KMS-11 (cell line): ENCODE results near the gene MYO18B.

ENCODE experiments used
- H2AFZ ChIP-seq: fragments of 200-600 bp; sonication (generic); 2 replicates; pipeline ENCODE4 v1.6.1; 2016; ENCODE audit warnings: antibody characterized with exemption, mixed run types, low read depth
- H3K27ac ChIP-seq: fragments of 200-600 bp; sonication (generic); 2 replicates; pipeline ENCODE4 v1.6.1; 2016; ENCODE audit warnings: mild to moderate bottlenecking, mixed run types
- H3K27me3 ChIP-seq: fragments of 200-600 bp; sonication (generic); 2 replicates; pipeline ENCODE4 v1.6.1; 2017; ENCODE audit warnings: mild to moderate bottlenecking, low read depth, mixed run types, moderate library complexity; ENCODE audit not compliant: insufficient read depth
- H3K36me3 ChIP-seq: fragments of 200-600 bp; sonication (generic); 2 replicates; pipeline ENCODE4 v1.6.1; 2017; ENCODE audit warnings: mild to moderate bottlenecking, mixed run types; ENCODE audit not compliant: insufficient read depth
- H3K4me1 ChIP-seq: fragments of 200-600 bp; sonication (generic); 2 replicates; pipeline ENCODE4 v1.6.1; 2016; ENCODE audit warnings: mild to moderate bottlenecking, low read depth, mixed run types; ENCODE audit not compliant: poor library complexity, severe bottlenecking
- H3K4me2 ChIP-seq: fragments of 200-600 bp; sonication (generic); 2 replicates; pipeline ENCODE4 v1.7.0; 2016; ENCODE audit warnings: mild to moderate bottlenecking, mixed run types
- H3K4me3 ChIP-seq: fragments of 200-600 bp; sonication (generic); IDR thresholded peaks from 2 replicates; pipeline ENCODE4 v1.6.1; 2017; ENCODE audit warnings: low read depth, low read length, mixed read lengths; ENCODE audit not compliant: insufficient read depth
- H3K79me2 ChIP-seq: fragments of 200-600 bp; sonication (generic); 2 replicates; pipeline ENCODE4 v1.6.1; 2016; ENCODE audit warnings: low read depth, mixed run types; ENCODE audit not compliant: insufficient read depth
- H3K9ac ChIP-seq: fragments of 200-600 bp; sonication (generic); 2 replicates; pipeline ENCODE4 v1.6.1; 2016; ENCODE audit warnings: mild to moderate bottlenecking, mixed run types
- H4K20me1 ChIP-seq: fragments of 200-600 bp; sonication (generic); 2 replicates; pipeline ENCODE4 v1.6.1; 2016; ENCODE audit warnings: mild to moderate bottlenecking, mixed run types; ENCODE audit not compliant: insufficient read depth
- TF ChIP-seq, protein P1 (sequence below): fragments of 200-600 bp; sonication (generic); conservative IDR thresholded peaks from 2 replicates; pipeline ENCODE4 v1.6.1; 2017; ENCODE audit warnings: low read depth, mild to moderate bottlenecking, antibody characterized with exemption, low read length, moderate library complexity, mixed read lengths

Gene MYO18B

DNA sequence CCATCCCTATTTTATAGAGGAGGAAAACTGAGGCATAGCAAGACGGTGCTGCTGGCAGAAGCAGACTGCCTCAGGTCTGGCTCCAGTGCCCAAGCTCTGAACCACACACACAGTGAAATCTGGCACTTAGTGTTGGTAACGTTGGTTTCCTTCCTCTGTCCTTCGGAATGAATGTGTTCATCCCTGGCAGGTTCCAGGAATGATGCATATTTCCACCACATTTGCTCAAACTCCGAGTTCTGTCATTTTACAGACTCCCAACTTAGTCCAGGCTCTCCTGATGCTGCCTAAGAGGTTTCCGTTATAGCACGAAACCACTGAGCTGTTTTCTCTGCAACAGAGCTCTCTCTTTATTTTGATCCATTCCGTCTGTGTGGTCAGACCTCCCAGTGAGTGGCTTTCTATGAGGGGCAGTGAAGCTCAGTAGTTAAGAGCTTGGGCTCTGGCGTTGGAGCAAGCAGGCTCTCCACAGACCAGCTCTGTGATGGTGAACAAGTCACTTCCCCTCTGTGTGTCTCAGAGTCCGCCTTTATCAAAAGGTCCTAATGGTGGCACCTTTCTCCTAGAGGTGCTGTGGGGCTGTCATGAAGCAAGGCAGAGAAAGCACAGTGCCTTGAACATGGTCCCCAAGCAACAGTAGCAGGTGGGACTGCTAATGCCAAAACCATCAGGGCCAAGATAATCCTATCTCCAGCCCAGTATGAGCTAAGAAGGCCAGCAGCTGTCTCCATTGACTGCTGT, 200.3 kb downstream of the MYO18B start:
- Histone ChIP-seq H3K27ac (no peak overlapping the region), H3K9ac (no peak overlapping the region), H2AFZ (no peak overlapping the region), H3K27me3 (no peaks in the 10 kb centered on the region; the same call in 1 of the 2 replicates), H3K4me3 (no peak overlapping the region), H3K4me1 (no peaks in the 10 kb centered on the region), H3K4me2 (no peak overlapping the region), H3K79me2 (no peaks in the 10 kb centered on the region), H3K36me3 (no peaks in the 10 kb centered on the region), H4K20me1 (no peaks in the 10 kb centered on the region)
- TF ChIP-seq, protein P1, sequence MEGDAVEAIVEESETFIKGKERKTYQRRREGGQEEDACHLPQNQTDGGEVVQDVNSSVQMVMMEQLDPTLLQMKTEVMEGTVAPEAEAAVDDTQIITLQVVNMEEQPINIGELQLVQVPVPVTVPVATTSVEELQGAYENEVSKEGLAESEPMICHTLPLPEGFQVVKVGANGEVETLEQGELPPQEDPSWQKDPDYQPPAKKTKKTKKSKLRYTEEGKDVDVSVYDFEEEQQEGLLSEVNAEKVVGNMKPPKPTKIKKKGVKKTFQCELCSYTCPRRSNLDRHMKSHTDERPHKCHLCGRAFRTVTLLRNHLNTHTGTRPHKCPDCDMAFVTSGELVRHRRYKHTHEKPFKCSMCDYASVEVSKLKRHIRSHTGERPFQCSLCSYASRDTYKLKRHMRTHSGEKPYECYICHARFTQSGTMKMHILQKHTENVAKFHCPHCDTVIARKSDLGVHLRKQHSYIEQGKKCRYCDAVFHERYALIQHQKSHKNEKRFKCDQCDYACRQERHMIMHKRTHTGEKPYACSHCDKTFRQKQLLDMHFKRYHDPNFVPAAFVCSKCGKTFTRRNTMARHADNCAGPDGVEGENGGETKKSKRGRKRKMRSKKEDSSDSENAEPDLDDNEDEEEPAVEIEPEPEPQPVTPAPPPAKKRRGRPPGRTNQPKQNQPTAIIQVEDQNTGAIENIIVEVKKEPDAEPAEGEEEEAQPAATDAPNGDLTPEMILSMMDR, result no peak

DNA sequence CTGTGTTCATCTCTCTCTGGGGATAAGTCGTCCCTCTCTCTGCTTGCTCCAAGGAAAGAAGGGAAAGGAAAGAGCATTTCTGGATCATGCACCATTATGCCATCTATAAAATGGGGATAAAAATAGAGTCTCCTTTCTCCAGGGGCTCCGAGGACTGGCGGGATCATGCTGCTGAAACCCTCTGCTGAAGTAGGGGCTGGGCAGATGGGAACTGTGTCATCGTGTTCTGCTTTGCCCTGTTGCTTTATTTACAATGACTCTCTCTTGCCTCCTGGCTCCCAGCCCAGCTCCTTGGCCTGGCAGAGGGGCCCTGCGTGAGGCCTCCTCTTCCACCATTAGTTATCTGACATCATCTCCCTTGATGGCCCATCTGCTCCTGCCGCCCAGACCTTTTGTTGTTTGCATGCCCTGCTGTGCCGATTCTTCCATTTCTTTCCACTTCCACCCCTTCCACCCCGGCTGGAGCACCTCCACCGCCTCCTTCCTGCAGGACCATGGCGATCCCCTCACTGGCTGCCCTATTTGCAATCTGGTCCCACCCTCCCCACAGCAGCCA, 200.9 kb downstream of the MYO18B start:
- no peaks in the 10 kb centered on the region for H4K20me1 ChIP-seq
- no peak overlapping the region for H3K27ac ChIP-seq
- H3K4me3 ChIP-seq, result no peak overlapping the region
- H3K36me3 ChIP-seq, result no peaks in the 10 kb centered on the region
- H3K4me2 ChIP-seq, result no peak overlapping the region
- H3K27me3 ChIP-seq, result no peaks in the 10 kb centered on the region; the same call in 1 of the 2 replicates
- H2AFZ ChIP-seq, result no peak overlapping the region
- no peaks in the 10 kb centered on the region for H3K4me1 ChIP-seq
- H3K79me2 ChIP-seq, result no peaks in the 10 kb centered on the region
- H3K9ac ChIP-seq, result no peak overlapping the region
- TF ChIP-seq, protein P1, result no peak

DNA sequence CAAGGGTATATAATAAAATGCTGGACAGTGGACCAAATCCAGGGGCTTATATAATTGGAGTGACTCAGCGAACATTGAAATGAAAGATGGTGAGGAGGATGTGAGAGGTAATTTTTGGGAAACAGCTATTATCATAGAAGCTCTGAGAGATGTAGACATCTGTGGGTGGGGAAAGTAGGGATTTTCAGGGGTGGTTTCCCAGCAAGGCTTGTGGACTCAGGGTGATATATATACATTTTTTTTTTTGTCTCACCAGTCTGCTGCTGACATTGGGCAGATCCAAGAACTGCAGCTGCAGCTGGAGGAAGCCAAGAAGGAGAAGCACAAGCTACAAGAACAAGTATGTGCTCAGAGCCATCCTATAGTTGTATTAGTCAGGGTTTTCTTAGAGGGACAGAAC, 208.1 kb downstream of the MYO18B start:
- Histone ChIP-seq H3K36me3 (no peaks in the 10 kb centered on the region), H3K27ac (no peak overlapping the region), H3K4me2 (no peak overlapping the region), H3K79me2 (no peaks in the 10 kb centered on the region), H3K4me3 (no peak overlapping the region), H3K4me1 (no peaks in the 10 kb centered on the region), H4K20me1 (no peaks in the 10 kb centered on the region), H2AFZ (no peak overlapping the region), H3K27me3 (no peaks in the 10 kb centered on the region), H3K9ac (no peak overlapping the region)
- TF ChIP-seq, protein P1, result no peak

DNA sequence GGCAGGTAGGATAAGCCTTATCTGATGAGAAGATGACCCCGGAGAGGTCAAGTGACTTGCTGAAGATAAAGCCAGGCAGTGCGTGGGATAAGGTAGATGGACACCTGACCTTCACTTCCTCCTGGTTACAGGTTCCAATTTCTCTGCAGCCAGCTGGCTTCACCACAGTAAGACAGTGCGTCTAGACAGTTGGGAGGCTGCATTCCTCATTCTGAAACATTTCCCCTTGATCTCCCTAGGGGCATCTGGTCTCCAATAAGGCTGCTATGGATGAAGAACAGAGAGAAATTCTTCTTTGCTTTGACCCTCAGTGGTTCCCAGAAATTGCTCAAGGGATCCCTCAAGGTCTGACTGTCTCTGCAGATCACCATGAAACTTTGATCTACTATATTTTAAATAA, 211.3 kb downstream of the MYO18B start:
- no peaks in the 10 kb centered on the region for H3K36me3 ChIP-seq
- no peak overlapping the region for H3K9ac ChIP-seq
- no peaks in the 10 kb centered on the region for H3K4me1 ChIP-seq
- no peak overlapping the region for H3K4me2 ChIP-seq
- H3K27ac ChIP-seq, result no peak overlapping the region
- H2AFZ ChIP-seq, result no peak overlapping the region
- no peaks in the 10 kb centered on the region for H4K20me1 ChIP-seq
- TF ChIP-seq, protein P1, result no peak
- H3K79me2 ChIP-seq, result no peaks in the 10 kb centered on the region
- no peaks in the 10 kb centered on the region for H3K27me3 ChIP-seq
- no peak overlapping the region for H3K4me3 ChIP-seq
